ENCODE measurements around the gene HCFC1R1. TPM values are rescaled to one million over a fixed set of nuclear protein-coding genes. Genes with fewer than 3 reads are reported as not detected.
"Not testable (repeated sequence)": the region's sequence is repeated elsewhere in the genome, so short reads cannot be mapped to it uniquely, and the experiment has no call there.

The HCFC1R1 gene
- total RNA-seq, 1 experiment from 2014 or later = 28.1 TPM

GRCh38 chr16:3057181-3058138, 33.7 kb upstream of the HCFC1R1 start:
- DNase-seq (ENCODE audit: low read depth) = no peak

GRCh38 chr16:3056336-3057180, 32.8 kb upstream of the HCFC1R1 start:
- no peak for DNase-seq (ENCODE audit: low read depth)

- not testable (repeated sequence) for DNase-seq (ENCODE audit: low read depth)
Observed at GRCh38 chr16:3055734-3056115, 32.0 kb upstream of the HCFC1R1 start.

GRCh38 chr16:3054965-3055733, 31.4 kb upstream of the HCFC1R1 start:
- no peak for DNase-seq (ENCODE audit: low read depth)

GRCh38 chr16:3053330-3053710, 29.6 kb upstream of the HCFC1R1 start:
- not testable (repeated sequence) for DNase-seq (ENCODE audit: low read depth)

GRCh38 chr16:3052571-3053329, 29.0 kb upstream of the HCFC1R1 start:
- not testable (repeated sequence) for DNase-seq (ENCODE audit: low read depth)

GRCh38 chr16:3051494-3051893, 27.8 kb upstream of the HCFC1R1 start:
- DNase-seq (ENCODE audit: low read depth) = no peak

- no peak for DNase-seq (ENCODE audit: low read depth)
Observed at GRCh38 chr16:3051009-3051408, 27.3 kb upstream of the HCFC1R1 start.

- no peak for DNase-seq (ENCODE audit: low read depth)
Observed at GRCh38 chr16:3050487-3050886, 26.7 kb upstream of the HCFC1R1 start.

- DNase-seq (ENCODE audit: low read depth) = no peak
Observed at GRCh38 chr16:3049921-3050481, 26.3 kb upstream of the HCFC1R1 start.

- no peak for DNase-seq (ENCODE audit: low read depth)
Observed at GRCh38 chr16:3047387-3047720, 23.6 kb upstream of the HCFC1R1 start.

- DNase-seq (ENCODE audit: low read depth) = no peak
Observed at GRCh38 chr16:3046641-3047386, 23.1 kb upstream of the HCFC1R1 start.

- no peak for DNase-seq (ENCODE audit: low read depth)
Observed at GRCh38 chr16:3045758-3046640, 22.3 kb upstream of the HCFC1R1 start, which contains the start of gene MMP25. TSS of gene MMP25 (plus strand) at chr16:3046561. CDS start at chr16:3046918, 357 bp downstream.

- DNase-seq (ENCODE audit: low read depth) = no peak
Observed at GRCh38 chr16:3044708-3045107, 21.0 kb upstream of the HCFC1R1 start.

- DNase-seq (ENCODE audit: low read depth) = no peak
Observed at GRCh38 chr16:3042376-3042775, 18.6 kb upstream of the HCFC1R1 start.

- DNase-seq (ENCODE audit: low read depth) = no peak
Observed at GRCh38 chr16:3038896-3039295, 15.2 kb upstream of the HCFC1R1 start.

- no peak for DNase-seq (ENCODE audit: low read depth)
Observed at GRCh38 chr16:3038256-3038655, 14.5 kb upstream of the HCFC1R1 start.

- DNase-seq (ENCODE audit: low read depth) = no peak
Observed at GRCh38 chr16:3036726-3037315, 13.1 kb upstream of the HCFC1R1 start, which contains the start of gene BICDL2. TSS of gene BICDL2 (minus strand) at chr16:3036944. CDS start at chr16:3035496, 1,448 bp downstream.
